Measurements from ENCODE around the gene AHSA1.
"Not testable (repeated sequence)": the region's sequence is repeated elsewhere in the genome, so short reads cannot be mapped to it uniquely, and the experiment has no call there.

AHSA1 gene

GRCh38 chr14:77457522-77458248 lies at the start of gene AHSA1, which contains the start of gene VIPAS39:
Gene AHSA1 (plus strand): TSS chr14:77458093. CDS start chr14:77458190, 97 bp downstream.
Gene VIPAS39 (minus strand): TSS chr14:77457601. CDS start chr14:77454102, 3,499 bp downstream.
- peak; percentile 81 to 82 for DNase-seq (ENCODE audit: low read depth in 2 of 2)

GRCh38 chr14:77409131-77409533 lies 48.8 kb upstream of the AHSA1 start:
- DNase-seq (ENCODE audit: low read depth in 2 of 2) = no peak

DNA sequence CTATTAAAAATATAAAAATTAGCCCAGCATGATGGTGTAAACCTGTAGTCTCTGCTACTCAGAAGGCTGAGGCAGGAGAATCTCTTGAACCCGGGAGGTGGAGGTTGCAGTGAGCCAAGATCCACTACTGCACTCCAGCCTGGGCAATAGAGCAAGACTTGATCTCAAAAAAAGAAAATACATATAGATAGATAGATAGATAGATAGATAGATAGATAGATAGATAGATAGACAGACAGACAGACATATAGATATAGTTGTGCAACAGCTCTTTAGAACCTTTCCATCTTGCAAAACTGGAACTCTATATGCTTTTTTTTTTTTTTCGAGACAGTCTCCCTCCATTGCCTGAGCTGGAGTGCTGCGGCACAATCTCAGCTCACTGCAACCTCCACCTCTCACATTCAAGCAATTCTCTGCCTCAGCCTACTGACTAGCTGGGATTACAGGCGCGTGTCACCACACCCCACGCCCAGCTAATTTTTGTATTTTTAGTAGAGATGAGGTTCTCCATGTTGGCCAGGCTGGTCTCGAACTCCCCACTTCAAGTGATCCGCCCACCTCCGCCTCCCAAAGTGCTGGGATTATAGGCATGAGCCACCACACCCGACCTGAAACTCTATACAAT lies 42.4 kb upstream of the AHSA1 start:
- DNase-seq (ENCODE audit: low read depth in 2 of 2) = not testable (repeated sequence)

GRCh38 chr14:77416098-77416497 lies 41.8 kb upstream of the AHSA1 start:
- DNase-seq (ENCODE audit: low read depth in 2 of 2) = not testable (repeated sequence)

- no peak for DNase-seq (ENCODE audit: low read depth in 2 of 2)
Measured at GRCh38 chr14:77416836-77417235, 41.1 kb upstream of the AHSA1 start.

- DNase-seq (ENCODE audit: low read depth in 2 of 2) = no peak
Measured at GRCh38 chr14:77421201-77421600, 36.7 kb upstream of the AHSA1 start.

- DNase-seq (ENCODE audit: low read depth in 2 of 2) = no peak
Measured at GRCh38 chr14:77423423-77423822, 34.5 kb upstream of the AHSA1 start, which contains the start of gene NOXRED1. Gene NOXRED1 (minus strand): TSS chr14:77423523. CDS start chr14:77422889, 634 bp downstream.

DNA sequence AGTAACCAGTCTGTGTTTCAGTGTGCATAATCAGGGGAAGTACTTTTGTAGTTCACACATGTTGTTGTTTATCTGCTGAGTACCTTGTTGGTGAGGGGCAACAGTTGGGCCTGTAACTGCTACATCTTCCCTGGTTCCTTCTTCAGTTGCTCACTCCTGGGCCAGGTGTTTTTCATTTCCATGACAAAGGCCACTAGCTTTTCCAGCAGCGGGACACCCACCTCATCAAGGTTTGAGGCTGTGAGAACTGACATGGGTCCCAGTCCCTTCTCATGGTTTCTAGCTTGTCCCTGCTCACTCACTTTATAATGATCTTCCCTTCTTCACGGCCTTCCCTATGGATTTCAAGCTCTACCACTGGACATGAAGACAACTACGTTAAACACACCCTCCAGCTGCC lies 33.0 kb upstream of the AHSA1 start:
- no peak for DNase-seq (ENCODE audit: low read depth in 2 of 2)

DNA sequence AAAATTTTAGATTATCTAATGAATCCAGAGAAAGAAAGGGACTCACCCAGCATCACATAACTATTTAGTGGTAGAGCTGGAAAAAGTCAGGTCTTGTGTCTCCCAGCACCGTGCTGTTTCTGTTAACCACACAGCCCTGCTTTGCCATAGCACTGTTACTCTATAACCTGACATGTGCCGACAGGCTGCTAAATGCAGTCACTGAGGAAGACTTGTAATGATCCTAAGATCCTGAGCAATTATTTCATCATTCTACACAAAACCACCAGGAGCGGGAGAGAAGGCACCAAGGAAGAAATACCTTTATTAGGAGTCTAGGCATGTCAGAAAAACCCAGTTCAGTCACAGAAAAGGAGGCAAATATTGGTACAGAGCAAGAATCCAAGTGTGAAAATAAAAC lies 31.5 kb upstream of the AHSA1 start:
- DNase-seq (ENCODE audit: low read depth in 2 of 2) = no peak

- DNase-seq (ENCODE audit: low read depth in 2 of 2) = no peak
Measured at GRCh38 chr14:77436042-77436441, 21.9 kb upstream of the AHSA1 start.

DNA sequence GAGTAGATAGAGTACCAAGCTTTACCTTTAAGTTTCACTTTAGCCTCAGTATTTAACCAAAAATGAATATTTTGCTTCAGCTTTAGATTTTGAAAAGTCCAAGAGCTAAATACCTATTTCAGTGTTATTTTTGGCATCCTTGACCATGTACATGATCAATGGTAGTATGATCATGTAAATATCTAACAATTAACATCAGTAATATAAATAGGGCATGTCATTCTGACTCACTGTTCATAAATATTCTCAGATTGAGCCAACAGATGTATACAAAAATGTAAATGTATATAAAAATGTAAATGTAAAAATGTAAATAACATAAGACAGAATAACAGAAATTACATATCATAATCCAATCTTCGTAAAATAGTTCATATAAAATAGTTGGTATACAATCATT lies 19.3 kb upstream of the AHSA1 start:
- DNase-seq (ENCODE audit: low read depth in 2 of 2) = no peak

DNA sequence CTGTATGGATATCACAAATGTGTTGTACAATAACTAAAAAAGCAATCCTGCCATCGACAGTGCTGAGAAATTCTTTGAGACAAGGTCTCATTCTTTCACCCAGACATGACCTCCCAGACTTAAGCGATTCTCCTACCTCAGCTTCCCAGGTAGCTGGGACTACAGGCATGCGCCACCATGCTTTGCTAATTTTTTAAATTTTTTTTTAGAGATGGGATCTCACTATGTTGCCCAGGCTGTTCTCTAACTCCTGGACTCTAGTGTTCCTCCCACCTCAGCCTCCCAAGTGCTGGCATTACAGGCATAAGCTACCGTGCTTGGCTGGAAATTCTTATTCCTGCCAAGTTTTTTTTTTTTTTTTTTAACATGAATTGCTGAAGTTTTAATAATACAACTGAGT lies 18.0 kb upstream of the AHSA1 start:
- DNase-seq (ENCODE audit: low read depth in 2 of 2) = no peak

- DNase-seq (ENCODE audit: low read depth in 2 of 2) = no peak
Measured at GRCh38 chr14:77442196-77442595, 15.7 kb upstream of the AHSA1 start.

- no peak for DNase-seq (ENCODE audit: low read depth in 2 of 2)
Measured at GRCh38 chr14:77455966-77456640, 1.8 kb upstream of the AHSA1 start.

DNA sequence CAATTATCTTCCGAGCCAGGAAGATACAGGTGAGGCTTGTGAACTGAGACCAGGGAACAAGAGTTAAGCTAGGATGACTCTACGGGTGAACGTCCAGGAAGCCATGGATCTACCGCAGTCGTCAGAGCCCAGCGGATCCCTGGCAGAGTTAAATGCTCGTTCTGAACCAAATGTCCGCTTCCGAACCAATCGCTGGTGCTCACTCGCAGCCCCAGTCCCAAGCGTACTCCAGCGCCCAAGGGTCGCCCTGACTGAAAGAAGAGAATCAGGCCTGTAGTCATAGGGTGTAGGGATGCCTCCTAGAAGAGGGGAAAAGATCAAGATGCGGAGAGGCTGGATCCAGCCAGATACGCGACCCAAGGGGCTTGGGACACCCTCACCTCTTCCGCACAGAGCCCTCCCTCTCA lies 775 bp upstream of the AHSA1 start:
- DNase-seq (ENCODE audit: low read depth in 2 of 2) = no peak

- peak in 1 of 2 donors; percentile 15 for DNase-seq (ENCODE audit: low read depth in 2 of 2)
Measured at GRCh38 chr14:77458249-77458950, 507 bp downstream of the AHSA1 start.

- peak; percentile 33 to 53 for DNase-seq (ENCODE audit: low read depth in 2 of 2)
Measured at GRCh38 chr14:77459072-77459723, 1.3 kb downstream of the AHSA1 start.

DNA sequence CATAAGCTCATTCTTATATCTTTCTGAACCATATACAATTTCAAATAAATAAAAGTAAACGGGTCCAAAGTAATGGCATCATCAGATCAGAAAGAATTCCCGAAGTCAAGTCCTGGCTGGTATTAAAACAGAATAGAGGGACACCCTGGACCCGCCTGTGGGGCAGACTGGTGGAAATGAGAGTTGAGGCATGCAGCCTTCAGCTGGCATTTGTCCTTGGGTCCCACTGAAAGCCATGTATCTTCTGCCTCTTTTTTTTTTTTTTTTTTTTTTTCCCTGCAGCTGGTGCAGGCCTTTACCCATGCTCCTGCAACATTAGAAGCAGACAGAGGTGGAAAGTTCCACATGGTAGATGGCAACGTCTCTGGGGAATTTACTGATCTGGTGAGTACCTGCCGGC lies 9.9 kb downstream of the AHSA1 start:
- DNase-seq (ENCODE audit: low read depth in 2 of 2) = no peak

- DNase-seq (ENCODE audit: low read depth in 2 of 2) = no peak
Measured at GRCh38 chr14:77469067-77469505, 11.2 kb downstream of the AHSA1 start.

DNA sequence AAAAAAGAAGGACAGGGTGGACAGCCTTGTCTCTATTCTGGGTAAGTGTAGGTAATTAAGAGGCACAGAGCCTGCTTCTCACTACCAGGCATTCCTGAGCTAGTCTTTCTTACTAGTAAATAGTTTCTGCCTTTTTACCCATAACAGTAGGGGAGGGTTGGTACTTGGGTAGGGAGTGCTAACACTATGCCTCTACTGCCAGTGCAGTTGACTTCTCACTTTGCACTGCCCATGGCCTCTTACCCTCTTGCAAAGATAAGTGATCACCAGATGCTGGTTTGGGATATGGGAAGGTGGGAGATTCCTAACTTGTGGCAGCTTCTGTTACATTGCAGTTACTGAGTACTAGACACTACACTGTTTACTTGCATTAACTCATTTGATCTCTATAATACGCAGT lies 11.6 kb downstream of the AHSA1 start:
- no peak for DNase-seq (ENCODE audit: low read depth in 2 of 2)

DNA sequence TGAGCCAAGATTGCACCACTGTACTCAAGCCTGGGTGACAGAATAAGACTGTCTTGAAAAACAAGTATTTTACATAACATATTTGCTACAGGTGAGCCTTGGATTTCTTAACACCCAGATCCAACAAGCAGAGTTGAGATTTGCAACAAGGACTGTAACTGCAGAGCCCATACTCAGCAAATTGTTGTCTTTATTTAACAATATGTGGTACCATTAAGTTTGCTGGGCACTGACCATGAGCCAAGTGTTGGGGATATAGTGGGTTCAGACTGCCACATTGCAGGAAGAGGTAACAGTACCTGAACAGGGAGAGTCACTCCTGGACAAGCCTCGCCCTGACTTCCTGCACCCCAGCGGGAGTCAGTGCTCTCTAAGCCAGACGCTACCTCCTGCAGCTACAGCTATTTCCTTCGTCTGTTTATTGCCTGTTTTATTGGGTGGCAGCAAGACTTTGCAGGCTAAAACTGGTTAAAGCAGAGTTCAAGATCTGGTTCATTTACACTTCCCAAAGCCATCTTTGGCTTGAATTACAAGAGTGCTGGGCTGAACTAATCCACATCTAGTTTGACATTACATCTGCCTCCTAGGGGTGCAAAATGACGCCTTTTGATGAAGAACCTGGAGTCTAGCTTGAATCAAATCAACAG lies 12.5 kb downstream of the AHSA1 start:
- DNase-seq (ENCODE audit: low read depth in 2 of 2) = no peak

Measured in activated CD4-positive, alpha-beta T cell treated with anti-CD3 and anti-CD28 coated beads for 24 hours (primary cell).